Measurements from ENCODE around the gene EMP2.

The EMP2 gene

DNA sequence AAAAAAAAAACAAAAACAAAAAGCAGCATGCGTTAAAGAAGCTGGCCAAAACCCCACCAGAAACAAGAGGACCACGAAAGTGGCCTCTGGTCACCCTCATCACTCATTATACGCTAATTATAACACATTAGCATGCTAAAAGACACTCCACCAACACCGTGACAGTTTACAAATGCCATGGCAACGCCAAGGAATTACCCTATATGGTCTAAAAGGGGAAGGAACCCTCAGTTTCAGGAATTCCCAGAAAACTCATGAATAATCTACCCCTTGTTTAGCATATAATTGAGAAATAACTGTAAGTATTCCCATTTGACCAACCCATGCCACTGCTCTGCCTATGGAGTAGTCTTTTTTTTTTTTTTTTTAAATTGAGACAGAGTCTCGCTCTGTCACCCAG, 77.6 kb downstream of the EMP2 start:
- Mint-ChIP-seq H3K4me3 (no peak overlapping the region), H3K27me3 (no peaks in the 10 kb centered on the region), H3K9me3 (no peaks in the 10 kb centered on the region), H3K27ac (no peak overlapping the region), H3K36me3 (peaks cover 2% of the 10 kb centered on the region), H3K4me1 (peaks cover 16% of the 10 kb centered on the region)
- DNase-seq (ENCODE audit: low spot score in 2 of 2) (no peak), ATAC-seq (ENCODE audit: low read depth) (no peak)

GRCh38 chr16:10501016-10501607, 79.3 kb downstream of the EMP2 start:
- Mint-ChIP-seq H3K27me3 (no peaks in the 10 kb centered on the region), H3K4me1 (peaks cover 16% of the 10 kb centered on the region), H3K4me3 (no peak overlapping the region), H3K27ac (peak overlapping the region; percentile 4), H3K9me3 (no peaks in the 10 kb centered on the region), H3K36me3 (no peaks in the 10 kb centered on the region)
- DNase-seq (ENCODE audit: low spot score in 2 of 2), result no peak
- peak; percentile 62 for ATAC-seq (ENCODE audit: low read depth)

DNA sequence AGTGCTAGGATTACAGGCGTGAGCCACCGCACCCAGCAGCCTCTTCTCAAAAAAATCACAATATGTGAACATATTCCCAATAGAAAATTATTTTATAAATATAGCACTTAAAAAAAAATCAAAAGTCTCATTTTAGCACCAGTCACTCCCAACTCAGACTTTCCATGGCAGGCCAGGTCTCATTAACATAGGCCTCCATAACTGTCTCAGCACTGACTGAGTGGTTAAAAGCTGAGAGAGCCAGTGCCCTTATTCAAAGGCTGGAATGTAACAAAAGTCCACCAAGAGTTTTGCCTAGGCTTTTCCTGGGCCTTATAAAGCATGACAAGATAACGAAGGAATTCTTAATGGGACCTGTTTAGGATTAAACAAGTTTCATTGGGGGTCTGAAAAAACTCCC, 79.8 kb downstream of the EMP2 start:
- DNase-seq (ENCODE audit: low spot score in 2 of 2), result no peak
- Mint-ChIP-seq H3K9me3 (no peaks in the 10 kb centered on the region), H3K36me3 (no peaks in the 10 kb centered on the region), H3K4me1 (peaks cover 15% of the 10 kb centered on the region), H3K27me3 (no peaks in the 10 kb centered on the region), H3K4me3 (no peak overlapping the region), H3K27ac (peak overlapping the region; percentile 4)
- no peak for ATAC-seq (ENCODE audit: low read depth)

DNA sequence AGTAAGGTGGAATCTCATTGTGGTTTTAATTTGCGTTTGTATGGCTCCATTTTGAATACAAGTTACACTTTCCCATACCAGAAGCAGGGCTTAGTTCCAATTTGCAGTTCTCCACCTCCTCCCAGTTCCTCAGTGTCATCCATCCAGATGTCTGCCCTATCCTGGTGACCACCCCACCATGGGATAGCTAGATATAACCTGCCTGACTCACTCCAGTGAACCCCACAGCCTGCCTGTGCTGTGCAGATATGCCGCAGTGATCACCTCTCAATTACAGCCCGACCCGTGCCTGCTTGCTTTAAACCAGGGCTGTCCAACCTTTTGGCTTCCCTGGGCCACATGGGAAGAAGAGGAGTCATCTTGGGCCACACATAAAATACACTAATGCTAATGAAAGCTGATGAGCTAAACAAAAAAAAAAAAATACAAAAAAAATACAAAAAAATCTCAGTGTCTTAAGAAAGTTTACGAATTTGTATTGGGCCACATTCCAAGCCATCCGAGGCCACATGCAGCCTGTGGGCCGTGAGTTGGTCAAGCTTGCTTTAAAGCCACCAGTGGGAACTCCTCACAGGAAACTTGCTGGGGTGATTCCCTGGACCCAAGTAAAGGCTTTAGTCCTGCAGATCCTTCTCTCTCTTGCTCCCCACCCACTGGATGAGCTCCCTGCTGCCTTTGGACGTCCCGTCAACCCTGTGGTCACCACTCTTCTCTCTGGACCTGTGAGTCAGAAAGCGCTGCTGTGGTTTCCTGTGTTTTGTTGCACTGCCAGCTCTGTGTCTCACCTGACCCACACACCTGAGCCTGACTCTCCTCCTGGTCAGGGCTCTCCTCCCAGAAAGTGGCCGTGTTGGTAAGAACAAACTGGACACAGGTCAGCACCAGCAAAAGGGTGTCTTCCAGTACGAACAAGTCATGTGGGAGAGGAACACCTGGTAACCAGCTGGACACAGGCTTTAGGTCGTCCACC, 83.0 kb downstream of the EMP2 start:
- ATAC-seq (ENCODE audit: low read depth) (no peak), DNase-seq (ENCODE audit: low spot score in 2 of 2) (no peak)
- peaks cover 3% of the 10 kb centered on the region for H3K36me3 Mint-ChIP-seq

DNA sequence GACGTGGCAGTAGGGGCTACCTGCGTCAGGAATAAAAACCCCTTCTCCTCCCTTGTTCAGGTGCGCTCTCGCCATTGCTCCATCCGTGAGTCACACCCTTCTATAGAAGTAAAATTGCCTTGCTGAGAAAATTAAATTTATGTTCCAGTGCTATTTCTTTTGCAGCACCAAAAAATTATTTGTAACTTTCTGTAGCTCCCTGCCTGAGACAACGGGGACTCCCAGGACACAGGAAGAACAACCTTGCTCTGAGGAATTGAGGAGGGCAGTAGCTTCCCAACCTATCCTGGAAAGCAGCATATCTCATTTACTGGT, 85.4 kb downstream of the EMP2 start:
- Mint-ChIP-seq H3K4me1 (no peaks in the 10 kb centered on the region), H3K9me3 (peaks cover 8% of the 10 kb centered on the region), H3K36me3 (peaks cover 3% of the 10 kb centered on the region), H3K27me3 (no peaks in the 10 kb centered on the region), H3K4me3 (no peak overlapping the region), H3K27ac (no peak overlapping the region)
- no peak for ATAC-seq (ENCODE audit: low read depth)
- DNase-seq (ENCODE audit: low spot score in 2 of 2), result no peak

More for the DNA sequence above, 83.0 kb downstream of the EMP2 start:
- peaks cover 8% of the 10 kb centered on the region for H3K4me1 Mint-ChIP-seq
- no peaks in the 10 kb centered on the region for H3K27me3 Mint-ChIP-seq
- H3K9me3 Mint-ChIP-seq, result peaks cover 8% of the 10 kb centered on the region
- H3K4me3 Mint-ChIP-seq, result no peak overlapping the region
- no peak overlapping the region for H3K27ac Mint-ChIP-seq

DNA sequence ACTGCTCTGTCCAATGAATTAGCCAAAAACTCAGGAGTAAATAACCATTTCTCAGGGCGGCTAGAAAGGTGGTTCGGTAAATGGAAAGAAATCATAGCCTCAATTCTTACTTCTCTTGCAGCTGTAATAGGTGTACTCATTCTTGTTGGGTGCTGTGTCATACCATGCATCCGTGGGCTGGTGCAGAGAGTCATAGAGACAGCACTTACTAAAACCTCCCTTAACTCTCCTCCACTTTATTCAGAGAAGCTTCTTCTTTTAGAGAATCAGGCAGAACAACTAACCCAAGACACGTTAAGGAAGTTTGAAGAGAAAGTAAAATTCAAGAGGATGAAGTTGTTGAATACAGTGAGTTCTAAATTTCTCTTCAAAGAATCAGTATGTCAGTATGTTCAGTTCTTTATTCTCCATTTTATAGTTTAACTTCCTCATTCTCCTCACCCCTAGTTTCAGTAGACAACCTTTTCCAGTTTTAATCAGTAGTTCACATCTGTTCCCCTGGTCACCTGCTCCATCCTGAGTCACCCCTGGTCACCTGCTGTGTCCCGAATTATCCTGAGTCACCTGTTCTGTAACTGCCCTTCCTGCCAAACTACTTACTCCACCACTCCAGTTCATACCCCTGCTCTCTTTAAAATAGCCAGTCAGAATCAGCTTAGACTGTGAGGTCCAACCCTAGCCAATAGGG, 85.9 kb downstream of the EMP2 start:
- Mint-ChIP-seq H3K27ac (no peak overlapping the region), H3K9me3 (peaks cover 8% of the 10 kb centered on the region), H3K27me3 (no peaks in the 10 kb centered on the region), H3K4me1 (no peaks in the 10 kb centered on the region), H3K36me3 (peaks cover 3% of the 10 kb centered on the region), H3K4me3 (no peak overlapping the region)
- no peak for DNase-seq (ENCODE audit: low spot score in 2 of 2)
- no peak for ATAC-seq (ENCODE audit: low read depth)

- Mint-ChIP-seq H3K27me3 (no peaks in the 10 kb centered on the region), H3K27ac (no peak overlapping the region), H3K4me1 (no peaks in the 10 kb centered on the region), H3K36me3 (peaks cover 3% of the 10 kb centered on the region), H3K4me3 (no peak overlapping the region), H3K9me3 (peaks cover 8% of the 10 kb centered on the region)
- ATAC-seq (ENCODE audit: low read depth) (no peak), DNase-seq (ENCODE audit: low spot score in 2 of 2) (no peak)
These were observed 87.1 kb downstream of the EMP2 start for GRCh38 chr16:10493276-10493675.

GRCh38 chr16:10490141-10490540, 90.3 kb downstream of the EMP2 start:
- Mint-ChIP-seq H3K4me3 (no peak overlapping the region), H3K27me3 (no peaks in the 10 kb centered on the region), H3K9me3 (peaks cover 14% of the 10 kb centered on the region), H3K27ac (no peak overlapping the region), H3K4me1 (peaks cover 6% of the 10 kb centered on the region), H3K36me3 (peaks cover 7% of the 10 kb centered on the region)
- no peak for DNase-seq (ENCODE audit: low spot score in 2 of 2)
- ATAC-seq (ENCODE audit: low read depth), result no peak

DNA sequence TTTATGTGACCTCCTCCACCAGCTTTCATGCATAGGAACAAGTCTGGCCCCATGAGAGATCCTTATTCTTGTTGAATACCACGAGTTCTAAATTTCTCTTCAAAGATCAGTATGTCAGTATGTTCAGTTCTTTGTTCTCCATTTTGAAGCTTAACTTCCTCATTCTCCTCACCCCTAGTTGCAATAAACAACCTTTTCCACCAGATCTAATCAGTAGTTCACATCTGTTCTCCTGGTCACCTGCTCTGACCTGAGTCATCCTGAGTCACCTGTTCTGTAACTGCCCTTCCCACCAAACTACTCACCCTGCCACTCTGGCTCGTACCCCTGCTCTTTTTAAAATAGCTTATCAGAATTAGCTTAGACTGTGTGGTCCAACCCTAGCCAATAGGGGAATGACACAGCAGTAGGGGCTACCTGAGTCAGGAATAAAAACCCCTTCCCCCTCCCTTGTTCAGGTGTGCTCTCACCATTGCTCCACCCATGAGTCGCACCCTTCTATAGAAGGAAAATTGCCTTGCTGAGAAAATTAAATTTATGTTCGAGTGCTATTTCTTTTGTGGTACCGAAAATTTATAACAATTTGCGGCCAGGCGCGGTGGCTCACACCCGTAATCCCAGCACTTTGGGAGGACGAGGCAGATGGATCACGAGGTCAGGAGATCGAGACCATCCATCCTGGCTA, 94.6 kb downstream of the EMP2 start:
- no peaks in the 10 kb centered on the region for H3K27me3 Mint-ChIP-seq
- no peak overlapping the region for H3K4me3 Mint-ChIP-seq
- peaks cover 26% of the 10 kb centered on the region for H3K36me3 Mint-ChIP-seq
- ATAC-seq (ENCODE audit: low read depth) (peak; percentile 52), DNase-seq (ENCODE audit: low spot score in 2 of 2) (no peak)
- H3K27ac Mint-ChIP-seq, result peak overlapping the region; percentile 1
- peaks cover 10% of the 10 kb centered on the region for H3K9me3 Mint-ChIP-seq
- peaks cover 9% of the 10 kb centered on the region for H3K4me1 Mint-ChIP-seq

DNA sequence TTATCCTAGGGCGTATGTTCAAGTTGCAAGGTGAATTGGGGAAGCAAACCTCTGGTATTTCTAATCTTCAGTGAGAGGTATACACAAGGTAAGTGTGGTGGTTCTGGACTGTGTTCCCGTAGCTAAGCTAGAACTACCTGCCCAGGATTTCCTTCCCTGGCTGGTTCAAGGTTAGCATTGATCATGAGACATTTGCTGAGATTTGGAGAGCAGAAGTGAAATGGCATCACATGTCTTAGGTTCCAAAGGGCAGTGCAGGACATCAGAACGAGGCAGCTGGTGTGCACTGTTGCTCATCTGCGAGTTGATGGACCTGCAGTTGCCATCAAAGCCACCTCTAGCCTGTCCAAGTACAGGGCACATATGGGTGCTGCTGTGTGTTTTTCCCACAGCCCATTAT, 95.2 kb downstream of the EMP2 start:
- Mint-ChIP-seq H3K36me3 (peaks cover 29% of the 10 kb centered on the region), H3K27ac (peak overlapping the region; percentile 20), H3K4me3 (no peak overlapping the region)

GRCh38 chr16:10480151-10480550, 100.2 kb downstream of the EMP2 start:
- peaks cover 39% of the 10 kb centered on the region for H3K36me3 Mint-ChIP-seq
- H3K27ac Mint-ChIP-seq, result peak overlapping the region; percentile 15

More for the DNA sequence above, 95.2 kb downstream of the EMP2 start:
- ATAC-seq (ENCODE audit: low read depth) (no peak), DNase-seq (ENCODE audit: low spot score in 2 of 2) (no peak)
- no peaks in the 10 kb centered on the region for H3K27me3 Mint-ChIP-seq
- H3K4me1 Mint-ChIP-seq, result peaks cover 9% of the 10 kb centered on the region
- H3K9me3 Mint-ChIP-seq, result peaks cover 12% of the 10 kb centered on the region

More at GRCh38 chr16:10480151-10480550, 100.2 kb downstream of the EMP2 start:
- no peaks in the 10 kb centered on the region for H3K27me3 Mint-ChIP-seq
- peaks cover 4% of the 10 kb centered on the region for H3K9me3 Mint-ChIP-seq
- H3K4me3 Mint-ChIP-seq, result no peak overlapping the region
- peaks cover 3% of the 10 kb centered on the region for H3K4me1 Mint-ChIP-seq
- DNase-seq (ENCODE audit: low spot score in 2 of 2), result no peak
- no peak for ATAC-seq (ENCODE audit: low read depth)
